BLaER1 treated with 17β-estradiol and CSF1 and Interleukin-3, amounts not matched to agents 10 nM and 100 nM (cell line): ENCODE data around the gene TTC7B.

Experiments used
- H3K27ac ChIP-seq, 11 experiments: shearing (Covaris generic); formaldehyde crosslinking; 2 replicates each; pipeline ENCODE4 v1.8.1; 2022
- H3K27me3 ChIP-seq, 11 experiments: shearing (Covaris generic); formaldehyde crosslinking; 2 replicates each; pipeline ENCODE4 v1.8.1; 2022
- H3K36me3 ChIP-seq, 11 experiments: shearing (Covaris generic); formaldehyde crosslinking; 2 replicates each; pipeline ENCODE4 v1.8.1; 2022
- H3K4me1 ChIP-seq, 10 experiments: shearing (Covaris generic); formaldehyde crosslinking; 2 replicates each; pipeline ENCODE4 v1.8.1; 2022
- H3K4me2 ChIP-seq, 11 experiments: shearing (Covaris generic); formaldehyde crosslinking; 2 replicates each; pipeline ENCODE4 v1.8.1; 2022
- H3K4me3 ChIP-seq, 10 experiments: shearing (Covaris generic); formaldehyde crosslinking; 2 replicates each; pipeline ENCODE4 v1.8.1; 2022
- H3K9ac ChIP-seq, 11 experiments: shearing (Covaris generic); formaldehyde crosslinking; 2 replicates each; pipeline ENCODE4 v1.8.1; 2022
- H3K9me3 ChIP-seq, 11 experiments: shearing (Covaris generic); formaldehyde crosslinking; replicated peaks in 1 of 11; 2 replicates each; pipeline ENCODE4 v1.8.1; 2022
- H4K20me1 ChIP-seq, 11 experiments: shearing (Covaris generic); formaldehyde crosslinking; 2 replicates each; pipeline ENCODE4 v1.8.1; 2022
- Cebpa-rat ChIP-seq, 11 experiments: shearing (Covaris generic); IDR thresholded peaks; 2 replicates each; pipeline ENCODE4 v1.8.1; 2022

Gene TTC7B

GRCh38 chr14:90663680-90664079 is 152.6 kb downstream of the TTC7B start:
- Histone ChIP-seq H3K9ac (no peak overlapping the region), H3K4me1 (peaks cover 10 to 87% (median 25%) of the 10 kb centered on the region in 10 experiments), H3K27ac (no peak overlapping the region), H3K27me3 (no peaks in the 10 kb centered on the region), H4K20me1 (no peaks in the 10 kb centered on the region), H3K4me3 (no peak overlapping the region), H3K9me3 (peaks cover 0 to 11% (median 2%) of the 10 kb centered on the region in 11 experiments; a peak in 14 of 22 replicates), H3K4me2 (0 out of 22 replicates have a peak overlapping the region, but pooled peaks of 1 of the 11 experiments have one; percentile 7), H3K36me3 (peaks cover 0 to 10% (median 5%) of the 10 kb centered on the region in 11 experiments; a peak in 9 of 22 replicates)
- TF ChIP-seq Cebpa-rat (IDR thresholded peaks at IDR 0.05): no peak

GRCh38 chr14:90663140-90663539 is 153.1 kb downstream of the TTC7B start:
- TF ChIP-seq Cebpa-rat (IDR thresholded peaks at IDR 0.05): no peak
- H4K20me1 ChIP-seq: no peaks in the 10 kb centered on the region
- H3K9me3 ChIP-seq: peaks cover 0 to 7% (median 0%) of the 10 kb centered on the region in 11 experiments; a peak in 6 of 22 replicates
- peaks cover 0 to 10% (median 5%) of the 10 kb centered on the region in 11 experiments; a peak in 9 of 22 replicates for H3K36me3 ChIP-seq
- no peaks in the 10 kb centered on the region for H3K27me3 ChIP-seq
- H3K9ac ChIP-seq: no peak overlapping the region
- H3K27ac ChIP-seq: no peak overlapping the region
- H3K4me1 ChIP-seq: peaks cover 15 to 88% (median 30%) of the 10 kb centered on the region in 10 experiments
- H3K4me2 ChIP-seq: peak overlapping the region in 3 of 11 experiments; percentile 51 to 85 (median 52); a peak in 5 of 22 replicates
- H3K4me3 ChIP-seq: no peak overlapping the region

- H3K27me3 ChIP-seq: no peaks in the 10 kb centered on the region
- no peaks in the 10 kb centered on the region for H4K20me1 ChIP-seq
- H3K9me3 ChIP-seq: peaks cover 0 to 4% (median 0%) of the 10 kb centered on the region in 11 experiments; a peak in 1 of 22 replicates
- no peak overlapping the region for H3K9ac ChIP-seq
- TF ChIP-seq Cebpa-rat (IDR thresholded peaks at IDR 0.05): no peak
- H3K27ac ChIP-seq: no peak overlapping the region
- H3K4me3 ChIP-seq: no peak overlapping the region
- H3K4me1 ChIP-seq: peaks cover 15 to 88% (median 31%) of the 10 kb centered on the region in 10 experiments
- peak overlapping the region in 3 of 11 experiments; percentile 51 to 85 (median 52); a peak in 5 of 22 replicates for H3K4me2 ChIP-seq
- peaks cover 5 to 13% (median 9%) of the 10 kb centered on the region in 11 experiments; a peak in 17 of 22 replicates for H3K36me3 ChIP-seq
These were observed 154.4 kb downstream of the TTC7B start for GRCh38 chr14:90661866-90662265.

DNA sequence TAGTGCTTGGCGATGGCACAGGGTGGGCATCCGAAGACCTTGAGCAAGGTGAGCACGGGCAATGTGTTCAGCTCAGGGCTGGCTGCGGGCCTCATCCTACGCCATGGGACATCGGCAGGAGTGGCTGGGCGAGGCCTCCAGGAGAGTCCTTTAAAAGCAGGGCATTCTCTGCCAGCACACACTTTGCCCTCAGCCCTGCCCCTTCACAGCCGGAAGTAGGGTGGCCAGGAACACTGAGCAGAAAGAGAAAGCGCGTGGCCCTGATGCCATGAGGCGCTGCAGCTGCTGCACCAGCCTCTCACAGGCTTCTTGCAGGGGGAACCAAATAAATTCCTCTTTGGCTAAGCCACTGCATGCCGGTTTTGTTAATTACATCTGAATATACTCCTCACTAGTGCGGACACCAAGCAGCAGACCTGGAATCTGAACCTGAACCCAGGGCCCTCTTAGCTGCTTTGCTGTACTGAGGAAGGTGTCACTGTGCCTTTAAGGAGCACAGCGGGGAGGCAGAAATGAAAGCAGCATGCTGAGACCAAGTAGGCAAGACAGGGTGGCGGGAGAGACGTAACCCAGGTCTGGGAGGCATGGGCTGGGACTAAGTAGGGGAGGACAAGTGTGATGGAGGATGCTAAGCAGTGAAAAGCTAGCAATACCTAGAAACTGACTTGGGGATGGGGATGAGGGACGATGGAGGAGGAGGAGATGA is 155.2 kb downstream of the TTC7B start:
- Histone ChIP-seq H3K36me3 (peaks cover 9 to 18% (median 15%) of the 10 kb centered on the region in 11 experiments; a peak in 16 of 22 replicates), H3K4me1 (peaks cover 15 to 87% (median 31%) of the 10 kb centered on the region in 10 experiments), H3K9ac (0 out of 22 replicates have a peak overlapping the region, but pooled peaks of 2 of the 11 experiments have one; percentile 6 to 8), H3K27me3 (no peaks in the 10 kb centered on the region), H3K9me3 (no peaks in the 10 kb centered on the region), H4K20me1 (no peaks in the 10 kb centered on the region), H3K4me2 (peak overlapping the region in 5 of 11 experiments; percentile 10 to 85 (median 78); a peak in 9 of 22 replicates), H3K4me3 (no peak overlapping the region), H3K27ac (no peak overlapping the region)
- no peak for TF ChIP-seq Cebpa-rat (IDR thresholded peaks at IDR 0.05)

GRCh38 chr14:90659156-90659555 is 157.1 kb downstream of the TTC7B start:
- H3K27ac ChIP-seq: peak overlapping the region in 4 of 11 experiments; percentile 33 to 69 (median 53); a peak in 7 of 22 replicates
- H4K20me1 ChIP-seq: no peaks in the 10 kb centered on the region
- H3K4me1 ChIP-seq: peaks cover 15 to 96% (median 31%) of the 10 kb centered on the region in 10 experiments
- H3K9ac ChIP-seq: peak overlapping the region in 3 of 11 experiments; percentile 11 to 47 (median 37); a peak in 4 of 22 replicates
- TF ChIP-seq Cebpa-rat (IDR thresholded peaks at IDR 0.05): no peak
- peak overlapping the region; percentile 47 to 85 (median 62) for H3K4me2 ChIP-seq
- H3K27me3 ChIP-seq: no peaks in the 10 kb centered on the region
- H3K36me3 ChIP-seq: peaks cover 12 to 29% (median 22%) of the 10 kb centered on the region in 11 experiments; a peak in 17 of 22 replicates
- H3K4me3 ChIP-seq: no peak overlapping the region; a peak in 1 of 20 replicates
- H3K9me3 ChIP-seq: no peaks in the 10 kb centered on the region

- Histone ChIP-seq H3K9me3 (no peaks in the 10 kb centered on the region), H3K36me3 (peaks cover 12 to 33% (median 23%) of the 10 kb centered on the region in 11 experiments; a peak in 17 of 22 replicates), H3K4me2 (peak overlapping the region; percentile 47 to 85 (median 62)), H3K27ac (peak overlapping the region in 4 of 11 experiments; percentile 26 to 69 (median 53); a peak in 7 of 22 replicates), H4K20me1 (no peaks in the 10 kb centered on the region), H3K9ac (peak overlapping the region in 3 of 11 experiments; percentile 11 to 47 (median 37); a peak in 3 of 22 replicates), H3K27me3 (no peaks in the 10 kb centered on the region), H3K4me3 (no peak overlapping the region), H3K4me1 (peaks cover 15 to 95% (median 31%) of the 10 kb centered on the region in 10 experiments)
- TF ChIP-seq Cebpa-rat (IDR thresholded peaks at IDR 0.05): no peak
These were observed 157.7 kb downstream of the TTC7B start for GRCh38 chr14:90658541-90658967.

DNA sequence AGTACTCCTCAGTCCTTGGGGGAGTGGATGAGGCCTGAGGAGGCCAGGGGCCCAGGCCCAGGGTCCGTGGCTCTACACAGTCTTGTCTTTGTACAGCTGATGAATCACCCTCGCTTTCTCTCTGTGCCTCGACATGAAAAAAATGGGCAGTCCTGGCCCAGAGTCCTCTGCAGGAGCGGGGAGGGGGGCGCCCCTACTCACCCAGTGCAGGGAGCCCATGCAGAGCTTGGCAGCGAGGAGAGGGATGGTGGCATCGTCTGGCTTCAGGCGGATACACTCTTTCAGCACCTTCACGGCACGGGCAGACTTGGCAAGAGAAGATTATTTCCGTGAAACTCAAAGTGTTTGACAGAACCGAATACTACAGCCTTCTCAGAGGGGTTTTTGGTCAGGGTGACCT is 159.3 kb downstream of the TTC7B start:
- no peak overlapping the region for H3K9ac ChIP-seq
- peaks cover 15 to 95% (median 30%) of the 10 kb centered on the region in 10 experiments for H3K4me1 ChIP-seq
- peak overlapping the region in 3 of 11 experiments; percentile 78 to 85 (median 81); a peak in 5 of 22 replicates for H3K4me2 ChIP-seq
- peaks cover 14 to 43% (median 34%) of the 10 kb centered on the region in 11 experiments; a peak in 18 of 22 replicates for H3K36me3 ChIP-seq
- H3K9me3 ChIP-seq: no peaks in the 10 kb centered on the region
- no peaks in the 10 kb centered on the region for H3K27me3 ChIP-seq
- H4K20me1 ChIP-seq: no peaks in the 10 kb centered on the region
- 0 out of 22 replicates have a peak overlapping the region, but pooled peaks of 1 of the 11 experiments have one; percentile 8 for H3K27ac ChIP-seq
- no peak overlapping the region for H3K4me3 ChIP-seq
- TF ChIP-seq Cebpa-rat (IDR thresholded peaks at IDR 0.05): no peak

- no peak overlapping the region for H3K9ac ChIP-seq
- H3K27ac ChIP-seq: no peak overlapping the region
- no peaks in the 10 kb centered on the region for H3K9me3 ChIP-seq
- peaks cover 16 to 52% (median 37%) of the 10 kb centered on the region in 11 experiments; a peak in 18 of 22 replicates for H3K36me3 ChIP-seq
- TF ChIP-seq Cebpa-rat (IDR thresholded peaks at IDR 0.05): no peak
- H3K4me2 ChIP-seq: peak overlapping the region in 2 of 11 experiments; percentile 38 to 54; a peak in 3 of 22 replicates
- H3K27me3 ChIP-seq: no peaks in the 10 kb centered on the region
- no peak overlapping the region for H3K4me3 ChIP-seq
- no peaks in the 10 kb centered on the region for H4K20me1 ChIP-seq
- H3K4me1 ChIP-seq: peaks cover 15 to 90% (median 23%) of the 10 kb centered on the region in 10 experiments
These were observed 160.4 kb downstream of the TTC7B start for GRCh38 chr14:90655829-90656228.

DNA sequence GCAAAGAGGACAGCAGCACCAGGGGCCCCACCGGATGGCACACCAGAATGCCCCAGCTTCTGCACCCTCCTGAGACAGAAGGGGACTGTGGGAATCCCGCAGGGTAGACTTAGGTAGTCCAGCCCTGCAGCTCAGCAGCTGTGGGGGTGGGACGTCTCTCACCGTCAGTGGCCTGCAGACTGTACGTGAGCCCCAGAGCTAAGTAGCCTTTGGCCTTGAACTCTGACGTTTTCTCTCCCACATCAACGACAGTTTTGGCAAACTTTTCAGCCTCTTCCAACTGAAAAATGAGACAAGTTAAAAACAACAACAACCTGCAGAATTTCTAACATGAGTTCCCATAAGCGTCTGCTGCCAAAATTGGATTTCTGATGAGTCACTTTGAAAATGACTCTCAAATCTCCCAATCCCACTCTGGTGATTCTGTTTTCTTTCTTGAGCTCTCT is 161.4 kb downstream of the TTC7B start:
- TF ChIP-seq Cebpa-rat (IDR thresholded peaks at IDR 0.05): no peak
- Histone ChIP-seq H3K27me3 (no peaks in the 10 kb centered on the region), H3K9ac (no peak overlapping the region), H3K4me2 (peak overlapping the region in 3 of 11 experiments; percentile 20 to 54 (median 38); a peak in 5 of 22 replicates), H4K20me1 (no peaks in the 10 kb centered on the region), H3K27ac (no peak overlapping the region), H3K4me1 (peaks cover 15 to 90% (median 18%) of the 10 kb centered on the region in 10 experiments), H3K9me3 (no peaks in the 10 kb centered on the region), H3K36me3 (peaks cover 16 to 58% (median 38%) of the 10 kb centered on the region in 11 experiments; a peak in 18 of 22 replicates), H3K4me3 (no peak overlapping the region)
